ENCODE measurements around the gene ANKRD39. TPM values are rescaled to one million over a fixed set of nuclear protein-coding genes. Genes with fewer than 3 reads are reported as not detected.
A peak's percentile ranks its signal among the peaks of the same experiment; 100 is the strongest.

The ANKRD39 gene
- total and polyA plus RNA-seq, 4 donors: 10.0 to 20.5 (median 13.3) TPM

- intact Hi-C loops (cut with DNase I): no loop called here
- H3K9me3 ChIP-seq (ENCODE audit: control insufficient read depth, low read length): no peaks in the 10 kb centered on the region
- WGBS, 2 donors: 80 to 86% methylated on average over 7 of the region's 7 CpGs
Observed at GRCh38 chr2:96842600-96842999, 15.2 kb downstream of the ANKRD39 start.

GRCh38 chr2:96841701-96842495 is 15.9 kb downstream of the ANKRD39 start:
- H3K4me3 ChIP-seq (ENCODE audit: low read length in 2 of 2): no peak overlapping the region
- DNase-seq (no peak), ATAC-seq (ENCODE audit: low FRiP score) (no peak)
- no peaks in the 10 kb centered on the region for H3K27me3 ChIP-seq (ENCODE audit: control insufficient read depth in 1 of 2, insufficient read depth in 2 of 2, low read length in 1 of 2)
- intact Hi-C loops (cut with DNase I): no loop called here
- no peak overlapping the region for H3K27ac ChIP-seq (ENCODE audit: low read depth in 1 of 2, low read length in 2 of 2)
- no peaks in the 10 kb centered on the region for H3K9me3 ChIP-seq (ENCODE audit: control insufficient read depth, low read length)
- no peaks in the 10 kb centered on the region for H3K4me1 ChIP-seq (ENCODE audit: control insufficient read depth in 1 of 2, insufficient read depth in 2 of 2, low read length in 2 of 2)
- no peaks in the 10 kb centered on the region for H3K36me3 ChIP-seq (ENCODE audit: control insufficient read depth in 1 of 2, insufficient read depth in 2 of 2, low read length in 1 of 2)
- WGBS, 2 donors: 84 to 85% methylated on average over 16 of the region's 16 CpGs

More at GRCh38 chr2:96842600-96842999, 15.2 kb downstream of the ANKRD39 start:
- no peak overlapping the region for H3K27ac ChIP-seq (ENCODE audit: low read depth in 1 of 2, low read length in 2 of 2)
- DNase-seq (no peak), ATAC-seq (ENCODE audit: low FRiP score) (no peak)
- H3K4me3 ChIP-seq (ENCODE audit: low read length in 2 of 2): no peak overlapping the region
- no peaks in the 10 kb centered on the region for H3K36me3 ChIP-seq (ENCODE audit: control insufficient read depth in 1 of 2, insufficient read depth in 2 of 2, low read length in 1 of 2)
- no peaks in the 10 kb centered on the region for H3K4me1 ChIP-seq (ENCODE audit: control insufficient read depth in 1 of 2, insufficient read depth in 2 of 2, low read length in 2 of 2)
- no peaks in the 10 kb centered on the region for H3K27me3 ChIP-seq (ENCODE audit: control insufficient read depth in 1 of 2, insufficient read depth in 2 of 2, low read length in 1 of 2)

DNA sequence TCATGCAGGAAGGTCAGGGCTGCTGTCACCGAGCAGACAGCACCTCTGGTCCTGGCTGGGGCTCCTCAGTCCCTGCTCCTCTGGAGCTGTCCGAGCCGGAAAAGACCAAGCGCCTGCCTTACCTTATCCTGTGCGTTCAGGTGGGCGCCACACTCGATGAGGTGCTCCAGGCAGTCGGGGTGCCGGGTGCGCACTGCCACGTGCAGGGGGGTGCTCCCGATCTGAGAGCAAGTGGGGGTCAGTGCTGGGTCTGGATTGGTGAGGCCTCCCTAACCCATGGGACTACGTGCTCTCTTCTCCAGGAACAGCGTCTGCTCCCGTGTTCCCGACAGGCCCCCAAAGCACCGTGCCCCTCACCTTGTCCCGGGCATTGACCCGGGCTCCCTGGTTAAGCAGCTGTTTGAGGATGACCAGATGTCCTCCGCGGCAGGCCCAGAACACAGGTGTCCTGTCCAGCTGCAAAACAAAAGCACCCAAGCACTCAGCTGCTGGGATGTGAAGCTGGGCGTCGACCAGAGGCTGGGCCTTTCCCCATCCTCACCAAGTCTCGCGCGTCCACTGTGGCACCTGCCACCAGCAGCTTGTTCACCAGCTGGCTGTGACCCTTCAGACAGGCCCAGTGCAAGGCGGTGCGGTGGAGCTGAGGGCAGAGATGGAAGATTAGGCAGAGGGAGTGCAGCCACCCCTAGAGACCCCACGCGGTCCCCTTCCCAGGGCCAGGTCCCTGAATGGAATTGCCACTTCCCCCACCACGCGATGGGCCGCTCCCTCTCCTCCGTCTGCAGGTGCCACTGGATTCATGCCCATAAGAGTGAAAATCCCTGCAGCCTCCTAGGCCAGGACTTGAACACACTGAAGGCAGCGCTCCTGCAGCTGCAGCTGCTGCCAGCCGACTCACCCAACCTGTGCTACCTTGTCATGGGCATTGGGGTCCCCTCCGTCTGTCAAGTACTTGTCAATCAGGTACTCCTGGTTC is 17.7 kb downstream of the ANKRD39 start:
- no peak for ATAC-seq (ENCODE audit: low FRiP score)
- intact Hi-C loops (cut with DNase I): no loop called here
- Histone ChIP-seq H3K9me3 (ENCODE audit: control insufficient read depth, low read length) (no peaks in the 10 kb centered on the region), H3K27me3 (ENCODE audit: control insufficient read depth in 1 of 2, insufficient read depth in 2 of 2, low read length in 1 of 2) (no peaks in the 10 kb centered on the region), H3K36me3 (ENCODE audit: control insufficient read depth in 1 of 2, insufficient read depth in 2 of 2, low read length in 1 of 2) (no peaks in the 10 kb centered on the region), H3K4me1 (ENCODE audit: control insufficient read depth in 1 of 2, insufficient read depth in 2 of 2, low read length in 2 of 2) (no peaks in the 10 kb centered on the region), H3K27ac (ENCODE audit: low read depth in 1 of 2, low read length in 2 of 2) (no peak overlapping the region), H3K4me3 (ENCODE audit: low read length in 2 of 2) (no peak overlapping the region)
- DNase-seq: no peak
- WGBS, 2 donors: 89 to 90% methylated on average over 37 of the region's 37 CpGs

DNA sequence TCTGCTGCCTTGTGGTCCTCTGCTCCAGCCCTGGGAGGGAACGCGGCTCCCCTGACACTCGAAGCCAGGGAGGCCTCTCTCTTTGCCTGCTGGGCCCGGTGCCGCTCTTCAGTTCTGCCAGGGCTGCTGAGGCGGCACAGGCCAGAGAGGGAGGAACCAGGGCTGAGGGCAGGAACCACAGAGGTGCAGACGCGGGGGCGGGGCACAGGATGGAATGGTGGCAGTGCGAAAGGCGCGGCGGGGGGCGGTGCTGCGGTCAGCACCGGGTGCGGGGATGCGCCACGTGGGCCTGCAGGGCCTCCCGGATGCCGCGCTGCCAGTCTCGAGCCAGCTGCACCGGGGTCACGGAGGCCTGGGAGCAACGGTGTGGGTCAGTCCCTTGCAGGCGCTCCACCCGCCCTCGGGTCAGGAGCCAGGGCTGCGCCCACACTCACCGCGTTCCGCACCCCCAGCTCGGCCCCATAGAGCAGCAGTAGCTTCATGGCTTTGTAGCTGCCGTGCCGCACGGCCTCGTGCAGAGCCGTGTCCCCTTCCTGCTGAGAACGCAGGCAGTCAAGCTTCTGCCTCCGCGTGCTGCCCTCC is 18.4 kb downstream of the ANKRD39 start:
- no peak overlapping the region for H3K4me3 ChIP-seq (ENCODE audit: low read length in 2 of 2)
- no peaks in the 10 kb centered on the region for H3K36me3 ChIP-seq (ENCODE audit: control insufficient read depth in 1 of 2, insufficient read depth in 2 of 2, low read length in 1 of 2)

GRCh38 chr2:96838345-96839292 is 19.2 kb downstream of the ANKRD39 start:
- peak; percentile 15 for ATAC-seq (ENCODE audit: low FRiP score)
- Histone ChIP-seq H3K27ac (ENCODE audit: low read depth in 1 of 2, low read length in 2 of 2) (no peak overlapping the region), H3K4me3 (ENCODE audit: low read length in 2 of 2) (no peak overlapping the region)

More for the DNA sequence above, 18.4 kb downstream of the ANKRD39 start:
- ATAC-seq (ENCODE audit: low FRiP score) (peak; percentile 51), DNase-seq (peak in 1 of 2 donors; percentile 77)
- no peak overlapping the region for H3K27ac ChIP-seq (ENCODE audit: low read depth in 1 of 2, low read length in 2 of 2)
- 27 to 28% methylated on average over 38 to 42 of the region's 42 CpGs for WGBS, 2 donors
- H3K27me3 ChIP-seq (ENCODE audit: control insufficient read depth in 1 of 2, insufficient read depth in 2 of 2, low read length in 1 of 2): no peaks in the 10 kb centered on the region
- H3K9me3 ChIP-seq (ENCODE audit: control insufficient read depth, low read length): no peaks in the 10 kb centered on the region
- H3K4me1 ChIP-seq (ENCODE audit: control insufficient read depth in 1 of 2, insufficient read depth in 2 of 2, low read length in 2 of 2): no peaks in the 10 kb centered on the region
- intact Hi-C loops (cut with DNase I): no loop called here

GRCh38 chr2:96837575-96837974 is 20.2 kb downstream of the ANKRD39 start:
- DNase-seq (no peak), ATAC-seq (ENCODE audit: low FRiP score) (no peak)
- no peaks in the 10 kb centered on the region for H3K27me3 ChIP-seq (ENCODE audit: control insufficient read depth in 1 of 2, insufficient read depth in 2 of 2, low read length in 1 of 2)
- 91 to 93% methylated on average over 9 of the region's 9 CpGs for WGBS, 2 donors
- H3K4me3 ChIP-seq (ENCODE audit: low read length in 2 of 2): no peak overlapping the region
- no peaks in the 10 kb centered on the region for H3K9me3 ChIP-seq (ENCODE audit: control insufficient read depth, low read length)
- H3K27ac ChIP-seq (ENCODE audit: low read depth in 1 of 2, low read length in 2 of 2): no peak overlapping the region
- no peaks in the 10 kb centered on the region for H3K36me3 ChIP-seq (ENCODE audit: control insufficient read depth in 1 of 2, insufficient read depth in 2 of 2, low read length in 1 of 2)
- H3K4me1 ChIP-seq (ENCODE audit: control insufficient read depth in 1 of 2, insufficient read depth in 2 of 2, low read length in 2 of 2): no peaks in the 10 kb centered on the region
- intact Hi-C loops (cut with DNase I): no loop called here

More at GRCh38 chr2:96838345-96839292, 19.2 kb downstream of the ANKRD39 start:
- 84% methylated on average over 23 of the region's 23 CpGs for WGBS, 2 donors
- no peaks in the 10 kb centered on the region for H3K36me3 ChIP-seq (ENCODE audit: control insufficient read depth in 1 of 2, insufficient read depth in 2 of 2, low read length in 1 of 2)
- intact Hi-C loops (cut with DNase I): no loop called here
- no peaks in the 10 kb centered on the region for H3K27me3 ChIP-seq (ENCODE audit: control insufficient read depth in 1 of 2, insufficient read depth in 2 of 2, low read length in 1 of 2)
- no peak for DNase-seq
- no peaks in the 10 kb centered on the region for H3K9me3 ChIP-seq (ENCODE audit: control insufficient read depth, low read length)
- no peaks in the 10 kb centered on the region for H3K4me1 ChIP-seq (ENCODE audit: control insufficient read depth in 1 of 2, insufficient read depth in 2 of 2, low read length in 2 of 2)

DNA sequence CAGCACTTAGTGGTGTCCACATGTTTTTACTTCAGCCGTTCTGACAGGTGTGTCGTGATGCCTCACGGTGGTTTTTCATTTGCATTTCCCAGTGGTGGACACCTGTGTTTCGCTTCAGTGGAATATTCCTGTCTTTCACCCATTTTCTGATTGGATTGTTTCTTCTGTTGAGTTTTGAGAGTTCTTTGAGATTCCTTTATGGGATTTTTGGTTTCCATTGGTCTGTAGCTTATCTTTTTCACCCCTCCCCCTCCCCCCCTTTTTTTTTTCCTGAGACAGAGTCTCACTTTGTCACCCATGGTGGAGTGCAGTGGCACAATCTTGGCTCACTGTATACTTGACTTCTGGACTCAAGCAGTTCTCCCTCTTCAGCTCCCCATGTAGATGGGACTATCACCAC is 22.0 kb downstream of the ANKRD39 start:
- DNase-seq (no peak), ATAC-seq (ENCODE audit: low FRiP score) (no peak)
- WGBS, 2 donors: 84 to 94% methylated on average over 4 of the region's 4 CpGs
- Histone ChIP-seq H3K4me1 (ENCODE audit: control insufficient read depth in 1 of 2, insufficient read depth in 2 of 2, low read length in 2 of 2) (no peaks in the 10 kb centered on the region), H3K27ac (ENCODE audit: low read depth in 1 of 2, low read length in 2 of 2) (no peak overlapping the region), H3K9me3 (ENCODE audit: control insufficient read depth, low read length) (no peaks in the 10 kb centered on the region), H3K27me3 (ENCODE audit: control insufficient read depth in 1 of 2, insufficient read depth in 2 of 2, low read length in 1 of 2) (no peaks in the 10 kb centered on the region), H3K36me3 (ENCODE audit: control insufficient read depth in 1 of 2, insufficient read depth in 2 of 2, low read length in 1 of 2) (no peaks in the 10 kb centered on the region), H3K4me3 (ENCODE audit: low read length in 2 of 2) (no peak overlapping the region)
- intact Hi-C loops (cut with DNase I): no loop called here
